Stimulated activated CD4-positive, alpha-beta T cell treated with anti-CD3 and anti-CD28 coated beads, Interleukin-12 subunit alpha, Interleukin-12 subunit beta, amount 100 ng/mL, for 4 hours (primary cell): ENCODE results near the gene BRAT1.
"Not testable (repeated sequence)": the region's sequence is repeated elsewhere in the genome, so short reads cannot be mapped to it uniquely, and the experiment has no call there.

ENCODE experiments used
- DNase-seq: peaks from one replicate; pipeline ENCODE4 v3.0.0-alpha.2; 2020

The BRAT1 gene

DNA sequence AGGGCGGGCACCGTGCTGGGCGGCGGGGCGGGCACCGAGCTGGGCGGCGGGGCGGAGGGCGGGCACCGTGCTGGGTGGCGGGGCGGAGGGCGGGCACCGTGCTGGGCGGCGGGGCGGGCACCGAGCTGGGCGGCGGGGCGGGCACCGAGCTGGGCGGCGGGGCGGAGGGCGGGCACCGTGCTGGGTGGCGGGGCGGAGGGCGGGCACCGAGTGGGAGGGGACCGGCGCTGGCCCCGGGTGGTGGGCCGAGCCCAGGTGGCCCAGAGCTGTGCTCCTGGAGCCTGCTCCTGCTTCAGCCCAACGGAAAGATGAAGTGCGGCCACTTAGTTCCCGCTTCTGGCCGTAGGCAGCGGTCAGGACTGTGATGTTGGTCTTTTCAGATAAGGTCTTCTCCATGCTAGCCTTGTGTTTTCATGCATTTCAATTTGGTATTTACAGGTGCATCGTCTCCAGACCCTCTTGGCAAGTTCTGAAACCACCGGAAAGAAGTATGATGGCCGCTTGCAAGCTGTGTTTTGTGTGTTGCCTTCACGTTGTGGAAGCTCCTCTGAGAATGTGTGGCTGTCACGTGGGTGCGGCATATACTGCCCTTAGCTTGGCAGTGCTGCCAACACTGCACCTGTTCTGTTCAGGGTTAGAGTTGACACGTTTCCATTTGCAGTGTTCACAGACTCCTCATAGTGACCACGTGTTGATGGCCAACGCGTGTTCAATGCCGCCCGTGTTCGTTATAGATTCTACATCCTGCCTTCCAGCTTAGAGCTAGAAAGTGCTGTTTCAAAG is 28.7 kb upstream of the BRAT1 start:
- DNase-seq, result no peak

DNA sequence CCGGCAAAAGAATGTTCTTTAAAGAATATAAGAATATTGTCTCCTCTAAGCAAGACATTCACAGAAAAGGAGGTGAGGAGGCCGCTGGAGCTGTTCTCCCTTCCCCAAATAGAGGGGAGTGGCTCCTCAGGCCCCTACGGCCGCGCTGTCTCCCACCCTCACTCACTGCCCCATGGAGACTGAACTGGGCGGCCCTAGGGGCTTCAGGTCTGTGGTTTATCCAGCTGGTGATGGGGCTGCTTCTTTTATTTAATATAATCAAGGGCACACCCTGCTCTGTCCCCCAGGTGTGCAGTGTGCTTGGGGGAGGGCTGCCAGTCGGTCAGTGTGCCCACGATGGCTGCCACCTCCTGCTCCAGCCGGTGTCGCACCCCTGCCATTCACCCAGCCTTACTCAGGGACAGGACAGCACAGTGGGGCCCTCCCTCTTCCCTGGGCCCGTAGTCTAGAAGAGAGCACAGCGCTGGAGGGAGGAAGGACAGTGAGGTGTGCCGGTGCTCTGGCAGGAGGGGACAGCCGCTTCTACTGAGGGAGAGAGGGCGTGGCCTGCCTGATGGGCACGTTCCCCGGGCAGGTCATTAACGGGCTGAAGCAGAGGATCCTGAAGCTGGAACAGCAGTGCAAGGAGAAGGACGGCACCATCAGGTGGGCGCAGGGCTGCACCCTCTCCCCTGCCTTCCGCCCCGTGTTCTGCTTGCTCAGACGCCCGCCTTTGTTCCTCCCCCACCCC is 26.8 kb upstream of the BRAT1 start:
- no peak for DNase-seq

DNA sequence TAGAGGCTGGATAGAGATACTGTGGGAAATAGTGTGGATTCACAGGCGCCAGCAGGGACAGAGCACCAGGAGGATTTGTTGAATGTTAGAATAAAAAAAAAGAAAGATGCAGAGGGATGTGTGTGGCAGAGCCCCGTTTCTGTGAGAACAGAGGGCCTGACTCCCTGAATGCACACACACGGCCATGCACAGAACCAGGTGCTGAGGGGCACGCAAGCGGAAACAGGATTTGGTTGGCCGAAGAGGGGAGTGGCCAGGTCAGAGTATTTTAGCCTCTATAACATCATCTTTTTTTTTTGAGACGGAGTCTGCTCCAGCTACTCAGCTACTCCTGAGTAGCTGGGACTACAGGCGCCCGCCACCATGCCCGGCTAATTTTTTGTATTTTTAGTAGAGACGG is 25.3 kb upstream of the BRAT1 start:
- DNase-seq, result no peak

DNA sequence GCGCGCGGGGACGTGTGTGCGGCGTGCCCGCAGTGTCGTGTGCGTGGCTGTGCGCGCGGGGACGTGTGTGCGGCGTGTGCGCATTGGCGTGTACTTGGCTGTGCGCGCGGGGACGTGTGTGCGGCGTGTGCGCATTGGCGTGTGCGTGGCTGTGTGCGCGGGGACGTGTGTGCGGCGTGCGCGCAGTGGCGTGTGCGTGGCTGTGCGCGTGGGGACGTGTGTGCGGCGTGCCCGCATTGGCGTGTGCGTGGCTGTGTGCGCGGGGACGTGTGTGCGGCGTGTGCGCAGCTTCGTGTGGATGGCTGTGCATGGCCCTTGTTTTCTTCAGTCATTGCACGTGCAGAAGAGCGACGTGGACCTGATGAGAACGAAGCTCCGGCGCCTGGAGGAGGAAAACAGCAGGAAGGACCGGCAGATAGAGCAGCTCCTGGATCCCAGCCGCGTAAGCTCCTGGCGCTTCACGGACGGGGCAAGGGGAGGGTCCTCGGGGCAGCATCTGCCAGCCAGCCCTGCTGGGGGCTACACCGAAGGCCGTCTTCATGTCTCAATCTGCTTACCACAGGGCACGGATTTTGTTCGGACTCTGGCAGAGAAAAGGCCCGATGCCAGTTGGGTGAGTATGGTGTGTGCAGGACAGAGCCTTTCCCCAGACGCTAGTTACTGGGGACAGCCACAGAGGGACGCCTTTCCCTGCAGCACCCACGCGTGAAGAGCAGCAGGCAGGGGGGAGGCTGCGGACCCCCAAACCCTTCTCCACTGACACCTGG is 22.8 kb upstream of the BRAT1 start:
- DNase-seq, result no peak

DNA sequence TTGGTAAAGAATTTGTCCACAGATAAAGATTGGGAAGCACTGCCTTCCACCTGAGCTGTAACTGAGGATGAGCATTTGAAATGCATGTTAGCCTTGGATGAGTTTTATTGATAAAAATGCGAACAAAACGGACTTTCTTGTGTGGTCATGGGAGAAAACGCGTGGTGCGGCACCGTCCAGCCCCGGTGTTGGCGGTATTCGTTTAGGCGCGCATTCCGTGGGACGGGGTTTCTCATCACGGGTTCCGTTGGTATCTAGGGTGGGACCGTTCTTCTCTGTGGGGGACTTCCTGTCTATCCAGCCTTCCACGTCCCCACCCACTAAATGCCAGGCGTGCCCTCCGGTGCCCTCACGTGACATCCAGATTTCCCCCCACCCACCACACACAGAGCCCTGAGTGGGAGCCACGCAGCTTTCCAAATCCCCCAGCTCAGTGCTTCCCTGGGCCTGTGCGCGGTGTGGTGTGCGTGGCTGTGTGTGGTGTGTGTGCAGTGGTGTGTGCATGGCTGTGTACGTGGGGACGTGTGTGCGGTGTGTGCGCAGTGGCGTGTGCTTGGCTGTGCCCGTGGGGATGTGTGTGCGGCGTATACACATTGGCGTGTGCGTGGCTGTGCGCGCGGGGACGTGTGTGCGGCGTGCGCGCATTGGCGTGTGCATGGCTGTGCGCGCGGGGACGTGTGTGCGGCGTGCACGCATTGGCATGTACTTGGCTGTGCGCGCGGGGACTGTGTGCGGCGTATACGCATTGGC is 21.6 kb upstream of the BRAT1 start:
- DNase-seq, result no peak

GRCh38 chr7:2575733-2576340 is 20.5 kb upstream of the BRAT1 start:
- DNase-seq, result no peak

GRCh38 chr7:2575046-2575732 is 19.9 kb upstream of the BRAT1 start:
- DNase-seq, result no peak

GRCh38 chr7:2573761-2574160 is 18.4 kb upstream of the BRAT1 start:
- no peak for DNase-seq

GRCh38 chr7:2572101-2572842 is 16.9 kb upstream of the BRAT1 start:
- no peak for DNase-seq

DNA sequence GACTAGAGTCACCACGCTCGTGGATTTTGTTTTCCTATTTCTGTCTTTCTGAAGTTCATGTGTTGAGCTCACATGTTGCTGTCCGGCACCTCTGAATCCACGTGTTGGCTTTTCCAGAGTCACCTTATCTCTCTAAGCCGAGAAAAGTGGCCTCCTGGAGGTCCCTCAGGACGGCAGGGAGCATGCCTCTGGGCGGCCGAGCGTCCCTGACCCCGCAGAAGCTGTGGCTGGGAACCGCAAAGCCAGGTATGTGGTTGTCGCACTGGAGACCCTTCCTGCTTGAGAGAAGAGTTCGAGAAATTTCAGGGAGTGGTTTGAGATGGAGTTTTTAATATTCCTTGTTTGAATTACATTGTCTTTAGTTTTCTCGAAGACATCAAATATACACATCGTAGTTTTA is 16.1 kb upstream of the BRAT1 start:
- DNase-seq, result no peak

- DNase-seq, result no peak
Observed at GRCh38 chr7:2570021-2570420, 14.7 kb upstream of the BRAT1 start.

- DNase-seq, result no peak
Observed at GRCh38 chr7:2569421-2569820, 14.1 kb upstream of the BRAT1 start.

DNA sequence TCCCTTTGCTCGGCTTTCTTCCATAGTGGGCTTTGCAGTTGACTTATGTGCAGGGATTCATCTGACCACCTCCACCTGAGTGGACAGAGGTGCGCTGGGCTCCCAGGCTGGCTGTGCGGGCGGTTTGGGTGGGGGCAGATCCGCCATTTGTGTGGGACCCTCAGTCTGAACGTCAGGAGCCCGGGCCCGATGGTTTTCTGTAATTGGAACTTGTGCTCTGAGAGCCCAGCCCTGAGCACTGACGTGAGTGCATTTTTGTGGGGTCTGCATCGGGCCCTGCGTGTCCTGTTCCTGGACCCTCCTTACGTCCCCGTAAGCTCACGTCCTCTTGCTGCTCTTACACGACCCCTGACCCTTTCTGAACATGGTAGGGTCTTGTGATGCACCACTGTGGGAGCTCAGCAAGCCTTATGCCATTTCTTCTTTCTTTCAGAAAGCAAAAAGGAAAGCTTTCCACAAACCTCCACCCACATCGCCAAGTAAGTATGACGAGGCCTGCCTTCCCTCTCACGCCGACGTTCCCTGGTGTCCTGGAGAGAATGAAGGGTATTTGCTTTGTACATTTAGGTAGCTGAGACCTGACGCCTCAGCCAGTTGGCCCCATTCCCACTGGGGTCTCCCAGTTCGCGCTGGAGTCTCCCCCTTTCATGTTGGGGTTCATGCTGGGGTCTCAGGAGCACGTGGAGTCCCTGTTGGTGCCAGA is 13.3 kb upstream of the BRAT1 start:
- DNase-seq, result no peak

DNA sequence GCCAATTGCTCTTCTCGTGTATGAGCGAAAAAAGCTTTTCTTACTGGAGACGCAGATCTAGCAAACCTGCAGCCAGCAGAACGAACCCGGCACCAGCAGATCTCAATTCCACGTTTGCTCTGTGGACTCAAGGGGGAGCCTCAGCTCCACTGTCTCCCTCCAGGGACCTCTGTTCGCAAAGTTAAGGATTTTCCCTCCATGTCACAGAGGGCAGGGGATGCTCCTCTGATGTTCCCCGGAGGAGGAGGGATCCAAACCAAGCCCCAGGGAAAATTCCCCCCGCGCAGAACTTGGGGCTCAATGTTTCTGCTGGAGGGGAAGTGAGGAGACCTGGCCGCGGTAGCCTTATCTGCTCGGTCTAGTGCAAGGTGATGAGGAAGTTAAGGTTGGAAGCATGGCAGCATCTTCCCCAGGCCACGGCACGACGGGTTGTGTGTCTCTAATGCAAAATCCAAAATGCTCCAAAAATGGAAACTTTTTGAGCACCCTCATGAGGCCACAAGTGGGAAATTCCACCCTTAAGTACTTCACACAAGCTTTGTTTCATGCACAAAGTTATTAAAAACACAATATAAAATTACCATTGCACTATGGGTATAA is 12.5 kb upstream of the BRAT1 start:
- no peak for DNase-seq

GRCh38 chr7:2566890-2567678 is 11.8 kb upstream of the BRAT1 start:
- DNase-seq, result no peak

DNA sequence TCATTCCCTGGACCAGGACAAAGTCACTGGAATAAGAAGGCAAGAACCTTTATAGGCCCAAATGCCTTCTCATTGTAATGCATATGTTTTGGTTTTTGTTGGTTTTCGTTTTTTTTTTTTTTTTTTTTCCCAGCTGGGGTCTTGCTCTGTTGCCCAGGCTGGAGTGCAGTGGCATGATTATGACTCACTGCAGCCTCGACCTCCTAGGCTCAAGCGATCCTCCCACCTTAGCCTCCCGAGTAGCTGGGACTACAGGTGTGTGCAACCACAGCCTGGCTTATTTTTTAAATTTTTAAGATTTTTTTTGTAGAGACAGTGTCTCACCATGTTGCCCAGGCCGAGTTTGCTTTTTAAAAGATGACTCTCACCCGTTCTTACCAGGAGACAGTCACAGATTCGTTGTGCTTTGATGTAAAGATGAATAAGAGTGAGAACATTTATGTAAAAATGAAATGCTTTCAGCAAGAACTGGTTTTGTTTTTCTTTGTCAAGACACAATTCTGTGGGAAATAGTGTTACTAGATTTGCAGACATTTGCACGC is 11.1 kb upstream of the BRAT1 start:
- no peak for DNase-seq

GRCh38 chr7:2564970-2565540 is 9.7 kb upstream of the BRAT1 start:
- DNase-seq, result no peak

DNA sequence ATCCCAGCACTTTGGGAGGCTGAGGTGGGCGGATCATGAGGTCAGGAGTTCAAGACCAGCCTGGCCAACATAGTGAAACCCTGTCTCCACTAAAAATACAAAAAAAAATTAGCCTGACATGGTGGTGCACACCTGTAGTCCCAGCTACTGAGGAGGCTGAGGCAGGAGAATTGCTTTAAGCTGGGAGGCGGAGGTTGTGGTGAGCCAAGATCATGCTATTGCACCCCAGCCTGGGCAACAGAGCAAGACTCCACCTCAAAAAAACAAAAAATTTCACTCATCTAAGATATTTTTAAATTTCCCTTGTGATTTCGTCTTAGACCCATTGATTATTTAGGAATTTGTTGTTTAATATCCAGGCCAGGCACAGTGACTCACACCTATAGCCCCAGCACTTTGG is 8.6 kb upstream of the BRAT1 start:
- not testable (repeated sequence) for DNase-seq
